ENCODE results near the gene ANKRD17. TPM values are rescaled to one million over a fixed set of nuclear protein-coding genes. Genes with fewer than 3 reads are reported as not detected.
A peak's percentile ranks its signal among the peaks of the same experiment; 100 is the strongest.

Gene ANKRD17
- total and polyA plus RNA-seq, 2 donors (not counting 3 experiments of a cell fraction or from before 2014, with no cell fraction given): 33.3 to 64.4 TPM

- no peaks in the 10 kb centered on the region for H3K9me3 ChIP-seq (replicated peaks; ENCODE audit: control insufficient read depth, insufficient read depth, low read length)
- H3K9me1 ChIP-seq (replicated peaks; ENCODE audit: control insufficient read depth, extremely low read depth, insufficient read depth, low read length): no peaks in the 10 kb centered on the region
- POLR2A ChIA-PET: no interaction called here
- intact Hi-C loops (cut with micrococcal nuclease): no loop called here
- H3K36me3 ChIP-seq (ENCODE audit: control insufficient read depth in 2 of 2, extremely low read depth in 1 of 2, insufficient read depth in 2 of 2, low read length in 2 of 2): no peaks in the 10 kb centered on the region
- FAIRE-seq (no peak), DNase-seq (ENCODE audit: low read depth, low spot score) (no peak)
- no peak overlapping the region for H3K9ac ChIP-seq (replicated peaks; ENCODE audit: extremely low read depth, insufficient read depth, low read length)
- peaks cover 20% of the 10 kb centered on the region for H3K4me1 ChIP-seq (ENCODE audit: control insufficient read depth, extremely low read depth, insufficient read depth, low read length)
- H3K4me3 ChIP-seq (replicated peaks in 1 of 3; ENCODE audit: insufficient read depth in 1 of 3, low read depth in 1 of 3, low read length in 3 of 3): no peak overlapping the region
- H3K27me3 ChIP-seq (ENCODE audit: control insufficient read depth in 2 of 2, insufficient read depth in 2 of 2, low read length in 2 of 2): no peaks in the 10 kb centered on the region
- H4K20me1 ChIP-seq (replicated peaks; ENCODE audit: control insufficient read depth, extremely low read depth, insufficient read depth, low read length): peaks cover under 1% of the 10 kb centered on the region
- no peak for TF ChIP-seq FOS (IDR thresholded peaks at IDR 0.05; ENCODE audit: borderline replicate concordance, insufficient read depth, low read length)
- TF ChIP-seq POLR2AphosphoS5 (IDR thresholded peaks at IDR 0.05; ENCODE audit: insufficient read depth, low read depth, low read length): no peak
- TF ChIP-seq CTCF (IDR thresholded peaks at IDR 0.05; ENCODE audit: extremely low read depth in 1 of 2, insufficient read depth in 1 of 2, low read depth in 1 of 2, low read length in 2 of 2): no peak
- TF ChIP-seq POLR2A (IDR thresholded peaks at IDR 0.05; ENCODE audit: low read depth, low read length): no peak
- TF ChIP-seq MYC (IDR thresholded peaks at IDR 0.05; ENCODE audit: low read depth, low read length): no peak
- no peak for TF ChIP-seq MAX (IDR thresholded peaks at IDR 0.05; ENCODE audit: insufficient read depth, insufficient read length)
- TF ChIP-seq GATA2 (IDR thresholded peaks at IDR 0.05; ENCODE audit: insufficient read depth, insufficient read length, low read depth, low read length): no peak
- TF ChIP-seq EZH2 (IDR thresholded peaks at IDR 0.05; ENCODE audit: borderline replicate concordance, low read depth, low read length, severe bottlenecking): no peak
- no peak overlapping the region for H2AFZ ChIP-seq (ENCODE audit: low read depth, low read length)
- no peak overlapping the region for H3K27ac ChIP-seq (ENCODE audit: insufficient read depth, low read depth, low read length)
- dilution Hi-C loops (cut with MboI; ENCODE audit: extremely low pct_ligation_motif_present, low sequenced_read_pairs): no loop called here
- peaks cover 76% of the 10 kb centered on the region for H3K79me2 ChIP-seq (ENCODE audit: control insufficient read depth, insufficient read depth, low read length)
- BruUV-seq (replicated peaks): no TSS peak
- H3K4me2 ChIP-seq (ENCODE audit: insufficient read depth, low read length): peak overlapping the region; percentile 5
- CTCF ChIA-PET: no interaction called here
Observed at GRCh38 chr4:73220815-73221214, 37.8 kb downstream of the ANKRD17 start.
